ENCODE data around the gene PCK1.

The PCK1 gene

GRCh38 chr20:57536771-57537724 is 23.9 kb upstream of the PCK1 start:
- TF ChIP-seq CTCF (IDR thresholded peaks at IDR 0.05; ENCODE audit: insufficient read depth, low read depth, low read length, missing control alignments): no peak
- DNase-seq (ENCODE audit: low read depth): no peak
- H3K4me3 ChIP-seq (ENCODE audit: low read depth, low read length): no peak overlapping the region

- DNase-seq (ENCODE audit: low read depth): no peak
- TF ChIP-seq CTCF (IDR thresholded peaks at IDR 0.05; ENCODE audit: insufficient read depth, low read depth, low read length, missing control alignments): no peak
- H3K4me3 ChIP-seq (ENCODE audit: low read depth, low read length): no peak overlapping the region
Observed at GRCh38 chr20:57537822-57538221, 23.1 kb upstream of the PCK1 start.

DNA sequence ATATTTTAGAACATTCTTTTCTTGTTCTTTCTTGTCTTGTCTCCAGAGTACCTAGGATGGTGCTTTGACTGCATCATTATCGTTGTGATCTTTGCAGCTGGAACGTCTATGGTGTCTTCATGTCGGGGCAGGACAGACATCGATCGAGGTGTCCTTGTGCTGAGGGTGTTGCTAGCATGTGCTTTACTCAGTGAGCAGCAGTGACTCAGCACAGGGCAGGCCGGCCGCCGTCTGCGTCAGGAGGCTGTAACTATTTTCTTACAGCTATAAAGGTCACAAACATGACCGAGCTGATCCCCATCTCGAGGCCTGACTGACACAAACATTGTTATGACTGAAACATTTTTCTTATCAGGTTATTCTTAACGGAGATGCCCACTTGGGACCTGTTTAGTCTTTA is 21.0 kb upstream of the PCK1 start:
- no peak for DNase-seq (ENCODE audit: low read depth)
- TF ChIP-seq CTCF (IDR thresholded peaks at IDR 0.05; ENCODE audit: insufficient read depth, low read depth, low read length, missing control alignments): no peak
- H3K4me3 ChIP-seq (ENCODE audit: low read depth, low read length): no peak overlapping the region

- no peak for DNase-seq (ENCODE audit: low read depth)
- no peak overlapping the region for H3K4me3 ChIP-seq (ENCODE audit: low read depth, low read length)
- TF ChIP-seq CTCF (IDR thresholded peaks at IDR 0.05; ENCODE audit: insufficient read depth, low read depth, low read length, missing control alignments): no peak
Observed at GRCh38 chr20:57540890-57541580, 19.9 kb upstream of the PCK1 start.

DNA sequence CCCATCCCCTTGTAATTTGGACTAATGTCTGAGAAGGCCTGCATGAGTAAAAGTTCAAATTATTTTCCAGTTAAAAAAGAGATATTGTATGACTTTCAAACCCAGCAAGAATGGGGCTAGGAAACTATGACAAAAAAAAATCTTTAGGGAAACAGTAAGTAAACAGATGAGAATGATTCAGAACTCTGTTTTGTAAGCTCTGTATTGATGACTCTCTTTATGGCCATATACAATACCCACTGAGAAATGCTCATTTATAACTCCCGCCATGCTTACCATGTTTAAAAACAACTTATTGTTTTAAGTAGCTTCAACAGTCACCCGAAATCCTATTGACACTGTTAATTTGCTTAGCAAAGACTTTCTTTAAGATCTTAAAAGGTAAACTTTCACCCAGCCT is 17.2 kb upstream of the PCK1 start:
- DNase-seq (ENCODE audit: low read depth): no peak
- no peak for TF ChIP-seq CTCF (IDR thresholded peaks at IDR 0.05; ENCODE audit: insufficient read depth, low read depth, low read length, missing control alignments)
- H3K4me3 ChIP-seq (ENCODE audit: low read depth, low read length): no peak overlapping the region

GRCh38 chr20:57544838-57545564 is 15.9 kb upstream of the PCK1 start:
- no peak for TF ChIP-seq CTCF (IDR thresholded peaks at IDR 0.05; ENCODE audit: insufficient read depth, low read depth, low read length, missing control alignments)
- DNase-seq (ENCODE audit: low read depth): no peak
- no peak overlapping the region for H3K4me3 ChIP-seq (ENCODE audit: low read depth, low read length)

Measured in GM12865 (cell line).